Stimulated activated CD4-positive, alpha-beta T cell treated with anti-CD3 and anti-CD28 coated beads, Interleukin-1b, Interleukin-23, amount 100 ng/mL, for 48 hours (primary cell): ENCODE measurements around the gene TSPAN16.
"Not testable (repeated sequence)": the region's sequence is repeated elsewhere in the genome, so short reads cannot be mapped to it uniquely, and the experiment has no call there.

Experiments
- DNase-seq: peaks from one replicate; pipeline ENCODE4 v3.0.0-alpha.2; 2020

The TSPAN16 gene

GRCh38 chr19:11269408-11269807 lies 26.6 kb upstream of the TSPAN16 start:
- DNase-seq, result no peak

- no peak for DNase-seq
Measured at GRCh38 chr19:11273296-11273695, 22.7 kb upstream of the TSPAN16 start.

GRCh38 chr19:11273989-11274388 lies 22.0 kb upstream of the TSPAN16 start:
- no peak for DNase-seq

- DNase-seq, result no peak
Measured at GRCh38 chr19:11274533-11275086, 21.4 kb upstream of the TSPAN16 start.

- no peak for DNase-seq
Measured at GRCh38 chr19:11278670-11279069, 17.3 kb upstream of the TSPAN16 start.

- no peak for DNase-seq
Measured at GRCh38 chr19:11279505-11280236, 16.3 kb upstream of the TSPAN16 start.

GRCh38 chr19:11281356-11282049 lies 14.5 kb upstream of the TSPAN16 start:
- DNase-seq, result no peak

- DNase-seq, result no peak
Measured at GRCh38 chr19:11284515-11284914, 11.4 kb upstream of the TSPAN16 start.

GRCh38 chr19:11286312-11286974 lies 9.5 kb upstream of the TSPAN16 start:
- no peak for DNase-seq

GRCh38 chr19:11288349-11288748 lies 7.6 kb upstream of the TSPAN16 start:
- no peak for DNase-seq

GRCh38 chr19:11290256-11290655 lies 5.7 kb upstream of the TSPAN16 start:
- DNase-seq, result no peak

- DNase-seq, result no peak
Measured at GRCh38 chr19:11291415-11291814, 4.5 kb upstream of the TSPAN16 start.

GRCh38 chr19:11291991-11292390 lies 4.0 kb upstream of the TSPAN16 start:
- DNase-seq, result no peak

- peak; percentile 82 for DNase-seq
Measured at GRCh38 chr19:11293433-11294389, 2.2 kb upstream of the TSPAN16 start.

- DNase-seq, result no peak
Measured at GRCh38 chr19:11295180-11295579, 780 bp upstream of the TSPAN16 start.

- DNase-seq, result no peak
Measured at GRCh38 chr19:11296264-11296663, 304 bp downstream of the TSPAN16 start.

GRCh38 chr19:11299946-11300810 lies 4.2 kb downstream of the TSPAN16 start:
- no peak for DNase-seq

- no peak for DNase-seq
Measured at GRCh38 chr19:11300811-11301120, 4.8 kb downstream of the TSPAN16 start.

- DNase-seq, result no peak
Measured at GRCh38 chr19:11304936-11305335, 9.0 kb downstream of the TSPAN16 start.

- no peak for DNase-seq
Measured at GRCh38 chr19:11306337-11306736, 10.4 kb downstream of the TSPAN16 start.

- DNase-seq, result not testable (repeated sequence)
Measured at GRCh38 chr19:11320278-11320995, 24.5 kb downstream of the TSPAN16 start.
